ENCODE results near the gene OARD1.

The OARD1 gene

GRCh38 chr6:41027799-41028560 is 44.2 kb downstream of the OARD1 start:
- peak; percentile 66 for DNase-seq (ENCODE audit: low read depth)
- peak overlapping the region; percentile 48 for H3K4me3 ChIP-seq (replicated peaks; ENCODE audit: low read depth, low read length)
- TF ChIP-seq, protein P1, sequence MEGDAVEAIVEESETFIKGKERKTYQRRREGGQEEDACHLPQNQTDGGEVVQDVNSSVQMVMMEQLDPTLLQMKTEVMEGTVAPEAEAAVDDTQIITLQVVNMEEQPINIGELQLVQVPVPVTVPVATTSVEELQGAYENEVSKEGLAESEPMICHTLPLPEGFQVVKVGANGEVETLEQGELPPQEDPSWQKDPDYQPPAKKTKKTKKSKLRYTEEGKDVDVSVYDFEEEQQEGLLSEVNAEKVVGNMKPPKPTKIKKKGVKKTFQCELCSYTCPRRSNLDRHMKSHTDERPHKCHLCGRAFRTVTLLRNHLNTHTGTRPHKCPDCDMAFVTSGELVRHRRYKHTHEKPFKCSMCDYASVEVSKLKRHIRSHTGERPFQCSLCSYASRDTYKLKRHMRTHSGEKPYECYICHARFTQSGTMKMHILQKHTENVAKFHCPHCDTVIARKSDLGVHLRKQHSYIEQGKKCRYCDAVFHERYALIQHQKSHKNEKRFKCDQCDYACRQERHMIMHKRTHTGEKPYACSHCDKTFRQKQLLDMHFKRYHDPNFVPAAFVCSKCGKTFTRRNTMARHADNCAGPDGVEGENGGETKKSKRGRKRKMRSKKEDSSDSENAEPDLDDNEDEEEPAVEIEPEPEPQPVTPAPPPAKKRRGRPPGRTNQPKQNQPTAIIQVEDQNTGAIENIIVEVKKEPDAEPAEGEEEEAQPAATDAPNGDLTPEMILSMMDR (IDR thresholded peaks at IDR 0.05; ENCODE audit: low read length, missing control alignments), result peak; percentile 61

GRCh38 chr6:41027241-41027640 is 44.9 kb downstream of the OARD1 start:
- H3K4me3 ChIP-seq (replicated peaks; ENCODE audit: low read depth, low read length), result no peak overlapping the region
- TF ChIP-seq, protein P1 (IDR thresholded peaks at IDR 0.05; ENCODE audit: low read length, missing control alignments), result no peak
- DNase-seq (ENCODE audit: low read depth), result no peak

DNA sequence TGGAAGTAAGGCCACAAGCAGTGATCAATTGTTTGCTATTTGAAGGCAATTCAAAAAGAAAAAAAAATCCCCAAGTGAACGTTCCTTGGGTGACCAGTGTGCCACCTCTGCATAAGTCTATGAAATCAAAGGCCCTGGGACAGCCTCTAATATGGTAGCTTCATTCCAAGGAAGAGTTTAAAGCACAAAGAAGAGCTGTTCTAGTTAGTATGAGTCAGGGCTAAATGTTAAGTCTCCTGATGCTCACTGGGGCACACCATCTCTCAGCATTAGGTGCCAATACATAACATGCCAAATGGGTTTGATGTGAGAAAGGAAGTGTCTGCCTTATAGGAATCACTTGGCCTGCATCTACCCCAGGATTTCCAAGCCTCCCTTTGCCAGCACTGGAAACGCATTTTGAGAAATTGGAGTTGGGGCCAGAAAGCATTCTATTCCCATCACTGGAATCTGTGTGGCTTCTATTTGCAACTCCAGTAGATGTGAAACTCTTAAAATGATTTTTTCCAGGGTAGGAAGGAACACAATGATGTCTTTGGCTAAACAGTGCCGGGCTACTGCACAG is 46.1 kb downstream of the OARD1 start:
- no peak for DNase-seq (ENCODE audit: low read depth)
- TF ChIP-seq, protein P1 (IDR thresholded peaks at IDR 0.05; ENCODE audit: low read length, missing control alignments), result no peak
- H3K4me3 ChIP-seq (replicated peaks; ENCODE audit: low read depth, low read length), result no peak overlapping the region

DNA sequence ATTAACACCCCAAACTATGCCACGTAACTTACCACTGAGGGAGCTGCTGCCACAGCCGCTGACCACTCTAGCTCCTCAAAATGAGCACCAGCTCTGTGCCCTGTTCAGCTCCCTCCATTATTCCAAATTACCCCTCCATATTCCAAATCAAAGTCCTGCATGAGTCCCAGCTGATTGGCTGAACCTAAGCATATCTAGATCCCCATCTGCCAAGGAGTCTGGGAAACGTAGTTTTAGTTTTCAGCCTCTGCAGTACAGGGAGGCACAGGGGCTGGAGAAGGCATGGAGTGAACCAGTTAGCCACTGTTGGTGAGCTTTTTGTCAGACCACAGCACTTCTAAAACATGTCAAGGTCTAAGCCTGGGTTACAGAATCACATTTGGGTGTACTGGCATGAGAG is 49.0 kb downstream of the OARD1 start:
- H3K4me3 ChIP-seq (replicated peaks; ENCODE audit: low read depth, low read length), result no peak overlapping the region
- TF ChIP-seq, protein P1 (IDR thresholded peaks at IDR 0.05; ENCODE audit: low read length, missing control alignments), result no peak
- DNase-seq (ENCODE audit: low read depth), result no peak

DNA sequence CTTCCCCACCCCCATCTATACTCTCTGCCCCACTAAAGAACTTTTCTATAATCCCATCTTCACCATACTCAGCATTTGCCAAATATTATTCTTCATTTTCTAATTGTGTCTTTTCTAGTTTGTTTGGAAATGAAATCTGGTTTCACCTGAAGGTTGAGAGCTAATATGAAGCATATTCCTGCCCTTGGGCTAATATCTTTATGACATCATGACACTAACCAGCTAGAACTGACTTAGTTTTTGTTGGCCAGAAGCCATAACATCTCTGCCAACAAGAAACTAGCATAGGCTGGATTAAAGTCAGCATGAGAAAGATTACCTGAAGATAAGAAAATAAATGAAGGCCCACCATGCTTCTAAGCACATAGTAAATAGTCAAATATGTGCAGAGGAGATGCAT is 49.9 kb downstream of the OARD1 start:
- TF ChIP-seq, protein P1 (IDR thresholded peaks at IDR 0.05; ENCODE audit: low read length, missing control alignments), result no peak
- peak; percentile 24 for DNase-seq (ENCODE audit: low read depth)
- no peak overlapping the region for H3K4me3 ChIP-seq (replicated peaks; ENCODE audit: low read depth, low read length)

GRCh38 chr6:41021832-41022231 is 50.3 kb downstream of the OARD1 start:
- DNase-seq (ENCODE audit: low read depth), result peak; percentile 38
- TF ChIP-seq, protein P1 (IDR thresholded peaks at IDR 0.05; ENCODE audit: low read length, missing control alignments), result peak; percentile 19

More at GRCh38 chr6:41021832-41022231, 50.3 kb downstream of the OARD1 start:
- no peak overlapping the region for H3K4me3 ChIP-seq (replicated peaks; ENCODE audit: low read depth, low read length)
